Gastrocnemius medialis (tissue), 4 donors: Measurements from ENCODE around the gene SMIM33.

Experiments used
- POLR2A ChIP-seq, 2 donors: fragments of 450-650 bp; IDR thresholded peaks; one replicate each; pipeline ENCODE4 v1.6.1; 2017; ENCODE audit warnings: antibody characterized with exemption in 2 of 2, mild to moderate bottlenecking in 2 of 2, moderate library complexity in 2 of 2
- TF ChIP-seq, protein P1 (sequence below), 5 experiments: fragments of 450-650 bp in 3 of 5; fragments of 200-600 bp in 2 of 5; sonication (generic) in 2 of 5; IDR thresholded peaks in 4 of 5; conservative IDR thresholded peaks in 1 of 5; 1 replicate in 4 of 5; 2 replicates in 1 of 5; pipeline ENCODE4 v1.5.1; 2016 to 2019; ENCODE audit warnings: antibody characterized with exemption in 5 of 5, mild to moderate bottlenecking in 3 of 5, moderate library complexity in 3 of 5

DNA sequence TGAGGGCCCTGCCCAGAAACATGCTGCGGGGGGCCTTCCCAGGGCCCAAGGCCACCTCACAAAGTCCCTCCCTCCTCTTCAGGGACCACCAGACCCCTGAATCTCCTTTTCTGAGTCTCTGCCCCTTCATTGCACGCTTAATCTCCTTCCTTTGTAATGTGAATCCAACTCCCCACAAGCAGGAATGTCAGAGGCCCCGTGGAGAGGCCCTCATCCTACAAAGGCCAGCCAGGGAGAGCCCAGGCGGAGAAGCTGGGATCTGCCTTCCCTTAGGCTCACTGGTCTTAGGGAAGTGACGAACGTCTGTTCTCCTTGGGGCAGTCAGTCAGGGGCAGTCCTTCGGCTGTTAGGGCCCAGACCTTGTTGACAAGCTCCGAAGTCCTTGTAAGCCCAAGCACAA, 2.3 kb downstream of the SMIM33 start:
- TF ChIP-seq, protein P1, sequence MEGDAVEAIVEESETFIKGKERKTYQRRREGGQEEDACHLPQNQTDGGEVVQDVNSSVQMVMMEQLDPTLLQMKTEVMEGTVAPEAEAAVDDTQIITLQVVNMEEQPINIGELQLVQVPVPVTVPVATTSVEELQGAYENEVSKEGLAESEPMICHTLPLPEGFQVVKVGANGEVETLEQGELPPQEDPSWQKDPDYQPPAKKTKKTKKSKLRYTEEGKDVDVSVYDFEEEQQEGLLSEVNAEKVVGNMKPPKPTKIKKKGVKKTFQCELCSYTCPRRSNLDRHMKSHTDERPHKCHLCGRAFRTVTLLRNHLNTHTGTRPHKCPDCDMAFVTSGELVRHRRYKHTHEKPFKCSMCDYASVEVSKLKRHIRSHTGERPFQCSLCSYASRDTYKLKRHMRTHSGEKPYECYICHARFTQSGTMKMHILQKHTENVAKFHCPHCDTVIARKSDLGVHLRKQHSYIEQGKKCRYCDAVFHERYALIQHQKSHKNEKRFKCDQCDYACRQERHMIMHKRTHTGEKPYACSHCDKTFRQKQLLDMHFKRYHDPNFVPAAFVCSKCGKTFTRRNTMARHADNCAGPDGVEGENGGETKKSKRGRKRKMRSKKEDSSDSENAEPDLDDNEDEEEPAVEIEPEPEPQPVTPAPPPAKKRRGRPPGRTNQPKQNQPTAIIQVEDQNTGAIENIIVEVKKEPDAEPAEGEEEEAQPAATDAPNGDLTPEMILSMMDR (IDR thresholded peaks at IDR 0.05 in 4 of 5, conservative IDR thresholded peaks at IDR 0.05 in 1 of 5): no peak
- TF ChIP-seq POLR2A (IDR thresholded peaks at IDR 0.05): no peak
